Chondrocyte (in vitro differentiated cells): ENCODE data around the gene CCDC89. TPM values are rescaled to one million over a fixed set of nuclear protein-coding genes. Genes with fewer than 3 reads are reported as not detected.
A peak's percentile ranks its signal among the peaks of the same experiment; 100 is the strongest.

Experiments used
- DNase-seq: peaks from one replicate; pipeline ENCODE4 v3.0.0; 2021; ENCODE audit warnings: mixed read lengths, low spot score
- H3K27ac Mint-ChIP-seq: one replicate; pipeline ENCODE4 v1.8.0; 2021; ENCODE audit warnings: mild to moderate bottlenecking, moderate library complexity, mixed read lengths; ENCODE audit not compliant: unreplicated experiment
- H3K27me3 Mint-ChIP-seq: 2 replicates; pipeline ENCODE4 v1.8.0; 2021; ENCODE audit warnings: low read depth, mixed read lengths
- H3K36me3 Mint-ChIP-seq: 2 replicates; pipeline ENCODE4 v1.8.0; 2021; ENCODE audit warnings: low read depth, mixed read lengths
- H3K4me1 Mint-ChIP-seq: 2 replicates; pipeline ENCODE4 v1.8.0; 2021; ENCODE audit warnings: low read depth, mild to moderate bottlenecking, mixed read lengths
- H3K4me3 Mint-ChIP-seq: one replicate; pipeline ENCODE4 v1.8.0; 2021; ENCODE audit warnings: mild to moderate bottlenecking, moderate library complexity, mixed read lengths; ENCODE audit not compliant: unreplicated experiment
- H3K9me3 Mint-ChIP-seq: 2 replicates; pipeline ENCODE4 v1.8.0; 2021; ENCODE audit warnings: low read depth, mixed read lengths
- CTCF ChIP-seq: fragments of 200-600 bp; sonication (generic); IDR thresholded peaks from 2 replicates; pipeline ENCODE4 v1.5.0; 2021; ENCODE audit warnings: antibody characterized with exemption, mild to moderate bottlenecking, moderate library complexity
- total RNA-seq: library from RNA; stranded (reverse); gene quantifications from 3 replicates; pipeline ENCODE4 v1.2.1, GENCODE V29; 2021

The CCDC89 gene
- total RNA-seq, 1 donor from 2014 or later: 0.30 TPM

- H3K27ac Mint-ChIP-seq: no peak overlapping the region
- DNase-seq: no peak
Observed at GRCh38 chr11:85712953-85713352, 27.0 kb upstream of the CCDC89 start.

GRCh38 chr11:85710917-85711316 lies 24.9 kb upstream of the CCDC89 start:
- no peaks in the 10 kb centered on the region for H3K9me3 Mint-ChIP-seq
- H3K4me3 Mint-ChIP-seq: no peak overlapping the region
- H3K36me3 Mint-ChIP-seq: peaks cover 3% of the 10 kb centered on the region
- TF ChIP-seq CTCF: no peak
- peaks cover 7% of the 10 kb centered on the region for H3K4me1 Mint-ChIP-seq
- DNase-seq: no peak
- no peak overlapping the region for H3K27ac Mint-ChIP-seq
- H3K27me3 Mint-ChIP-seq: no peaks in the 10 kb centered on the region

More at GRCh38 chr11:85712953-85713352, 27.0 kb upstream of the CCDC89 start:
- H3K36me3 Mint-ChIP-seq: no peaks in the 10 kb centered on the region
- H3K9me3 Mint-ChIP-seq: no peaks in the 10 kb centered on the region
- no peak for TF ChIP-seq CTCF
- H3K4me1 Mint-ChIP-seq: peaks cover 7% of the 10 kb centered on the region
- no peak overlapping the region for H3K4me3 Mint-ChIP-seq
- H3K27me3 Mint-ChIP-seq: no peaks in the 10 kb centered on the region

GRCh38 chr11:85709941-85710702 lies 24.1 kb upstream of the CCDC89 start:
- Mint-ChIP-seq H3K27ac (no peak overlapping the region), H3K36me3 (peaks cover 3% of the 10 kb centered on the region), H3K9me3 (no peaks in the 10 kb centered on the region), H3K4me3 (no peak overlapping the region), H3K4me1 (peaks cover 12% of the 10 kb centered on the region), H3K27me3 (no peaks in the 10 kb centered on the region)
- no peak for TF ChIP-seq CTCF
- no peak for DNase-seq

- peak overlapping the region; percentile 46 for H3K27ac Mint-ChIP-seq
- H3K9me3 Mint-ChIP-seq: peaks cover 11% of the 10 kb centered on the region
- no peak for TF ChIP-seq CTCF
Observed at GRCh38 chr11:85705800-85706199, 19.8 kb upstream of the CCDC89 start.

GRCh38 chr11:85704967-85705366 lies 19.0 kb upstream of the CCDC89 start:
- DNase-seq: no peak
- no peak for TF ChIP-seq CTCF
- Mint-ChIP-seq H3K27me3 (no peaks in the 10 kb centered on the region), H3K4me3 (no peak overlapping the region), H3K27ac (no peak overlapping the region), H3K4me1 (peaks cover 13% of the 10 kb centered on the region), H3K36me3 (peaks cover 17% of the 10 kb centered on the region), H3K9me3 (peaks cover 11% of the 10 kb centered on the region)

More at GRCh38 chr11:85705800-85706199, 19.8 kb upstream of the CCDC89 start:
- Mint-ChIP-seq H3K4me3 (no peak overlapping the region), H3K4me1 (peaks cover 15% of the 10 kb centered on the region), H3K36me3 (peaks cover 17% of the 10 kb centered on the region), H3K27me3 (no peaks in the 10 kb centered on the region)
- DNase-seq: no peak
